SU-DHL-6 (cell line): Measurements from ENCODE around the gene OSGEP.

ENCODE experiments used
- H2AFZ ChIP-seq: fragments of 200-600 bp; sonication (generic); 2 replicates; pipeline ENCODE4 v1.6.1; 2014; ENCODE audit warnings: low read depth, mild to moderate bottlenecking, moderate library complexity, mixed read lengths, antibody characterized with exemption, low read length; ENCODE audit not compliant: severe bottlenecking
- H3F3A ChIP-seq: fragments of 200-600 bp; shearing (Covaris generic); 2 replicates; pipeline ENCODE4 v1.6.0; 2016; ENCODE audit warnings: antibody characterized with exemption, mild to moderate bottlenecking; ENCODE audit not compliant: insufficient read depth
- H3K27ac ChIP-seq: fragments of 200-600 bp; sonication (generic); 2 replicates; pipeline ENCODE4 v1.5.1; 2016; ENCODE audit warnings: low read depth, mild to moderate bottlenecking, low read length, moderate library complexity, mixed read lengths
- H3K27me3 ChIP-seq: fragments of 200-600 bp; sonication (generic), shearing (Covaris generic); 2 replicates; pipeline ENCODE4 v1.6.0; 2014; ENCODE audit warnings: mild to moderate bottlenecking, low read length
- H3K36me3 ChIP-seq: fragments of 200-600 bp; sonication (generic); 2 replicates; pipeline ENCODE4 v1.6.1; 2014; ENCODE audit warnings: mild to moderate bottlenecking, low read length, mixed read lengths
- H3K4me2 ChIP-seq: fragments of 300-600, 200-600 bp; shearing (Covaris generic), sonication (generic); 2 replicates; pipeline ENCODE4 v1.6.0; 2014; ENCODE audit warnings: low read length, low read depth, mild to moderate bottlenecking; ENCODE audit not compliant: poor library complexity, severe bottlenecking
- H3K4me3 ChIP-seq: fragments of 200-600 bp; sonication (generic); 2 replicates; pipeline ENCODE4 v1.5.1; 2014; ENCODE audit warnings: antibody characterized with exemption, low read length, mild to moderate bottlenecking, mixed read lengths; ENCODE audit not compliant: insufficient read depth, poor library complexity, severe bottlenecking
- H3K79me2 ChIP-seq: fragments of 200-600 bp; sonication (generic); 2 replicates; pipeline ENCODE4 v1.6.1; 2014; ENCODE audit warnings: mild to moderate bottlenecking, low read length, moderate library complexity; ENCODE audit not compliant: insufficient read depth
- H3K9ac ChIP-seq: fragments of 200-600 bp; sonication (generic); 2 replicates; pipeline ENCODE4 v1.7.0; 2014; ENCODE audit warnings: mild to moderate bottlenecking, low read length
- H3K9me2 ChIP-seq: fragments of 200-600 bp; sonication (generic); replicated peaks from 2 replicates; pipeline ENCODE4 v1.6.1; 2014; ENCODE audit warnings: low read length; ENCODE audit not compliant: insufficient read depth
- H3K9me3 ChIP-seq: fragments of 200-600 bp; sonication (generic); 2 replicates; pipeline ENCODE4 v1.6.1; 2014; ENCODE audit warnings: low read length, mixed read lengths; ENCODE audit not compliant: insufficient read depth
- H4K20me1 ChIP-seq: fragments of 200-600 bp; sonication (generic); 2 replicates; pipeline ENCODE4 v1.6.1; 2014; ENCODE audit warnings: low read depth, mild to moderate bottlenecking, antibody characterized with exemption, low read length, moderate library complexity, mixed read lengths
- CTCF ChIP-seq: fragments of 200-600 bp; sonication (generic); IDR thresholded peaks from one replicate; pipeline ENCODE4 v1.5.1; 2017; ENCODE audit warnings: antibody characterized with exemption, mild to moderate bottlenecking, low read length, moderate library complexity; ENCODE audit not compliant: insufficient read depth, poor library complexity, severe bottlenecking
- EZH2phosphoT487 ChIP-seq: fragments of 200-600 bp; sonication (generic), shearing (Covaris generic); conservative IDR thresholded peaks from 2 replicates; pipeline ENCODE4 v1.6.1; 2018; ENCODE audit warnings: mild to moderate bottlenecking, antibody characterized with exemption, low read length, moderate library complexity, mixed read lengths

OSGEP gene

GRCh38 chr14:20454516-20455354 is at the start of gene OSGEP, which contains the start of gene APEX1:
Gene OSGEP, minus strand, starts transcription at chr14:20454812. Its CDS starts 129 bp downstream, at chr14:20454683.
Gene APEX1, plus strand, starts transcription at chr14:20455226. Its CDS starts 420 bp downstream, at chr14:20455646.
- Histone ChIP-seq H3K4me3 (peak within 1 kb of the TSS; percentile 93), H3K9me3 (no peaks in the 10 kb centered on the region), H4K20me1 (no peaks in the 10 kb centered on the region), H3F3A (peaks cover 26% of the 10 kb centered on the region), H3K27me3 (no peaks in the 10 kb centered on the region), H3K4me2 (peak within 1 kb of the TSS; percentile 97), H3K9me2 (no peaks in the 10 kb centered on the region), H3K9ac (peak within 1 kb of the TSS; percentile 82), H3K79me2 (peaks cover 34% of the 10 kb centered on the region), H3K36me3 (peaks cover 13% of the 10 kb centered on the region), H3K27ac (peak within 1 kb of the TSS; percentile 81), H2AFZ (peak within 1 kb of the TSS; percentile 81)
- no peak for TF ChIP-seq CTCF
- TF ChIP-seq EZH2phosphoT487 = no peak

GRCh38 chr14:20503898-20504297 is 49.3 kb upstream of the OSGEP start:
- no peak overlapping the region for H3K4me2 ChIP-seq
- no peaks in the 10 kb centered on the region for H3K36me3 ChIP-seq

GRCh38 chr14:20501346-20501745 is 46.7 kb upstream of the OSGEP start:
- Histone ChIP-seq H3F3A (no peaks in the 10 kb centered on the region), H3K27ac (no peak overlapping the region), H3K4me2 (no peak overlapping the region), H3K4me3 (no peak overlapping the region), H3K79me2 (no peaks in the 10 kb centered on the region), H3K9ac (no peak overlapping the region), H3K9me2 (no peaks in the 10 kb centered on the region), H4K20me1 (no peaks in the 10 kb centered on the region), H3K36me3 (no peaks in the 10 kb centered on the region), H3K9me3 (no peaks in the 10 kb centered on the region), H2AFZ (no peak overlapping the region), H3K27me3 (no peaks in the 10 kb centered on the region)
- TF ChIP-seq CTCF (no peak), EZH2phosphoT487 (no peak)

More at GRCh38 chr14:20503898-20504297, 49.3 kb upstream of the OSGEP start:
- no peaks in the 10 kb centered on the region for H3K27me3 ChIP-seq
- H3K27ac ChIP-seq = no peak overlapping the region
- H3K9ac ChIP-seq = no peak overlapping the region
- H3K9me2 ChIP-seq = no peaks in the 10 kb centered on the region
- H2AFZ ChIP-seq = no peak overlapping the region
- H3K79me2 ChIP-seq = no peaks in the 10 kb centered on the region
- no peaks in the 10 kb centered on the region for H3F3A ChIP-seq
- no peak overlapping the region for H3K4me3 ChIP-seq
- no peaks in the 10 kb centered on the region for H4K20me1 ChIP-seq
- no peak for TF ChIP-seq CTCF
- no peak for TF ChIP-seq EZH2phosphoT487
- H3K9me3 ChIP-seq = no peaks in the 10 kb centered on the region
